ENCODE data around the gene MRPL23.

Gene MRPL23

GRCh38 chr11:1946812-1947484 lies at the start of gene MRPL23:
Gene MRPL23 (plus strand): TSS chr11:1947332. CDS start chr11:1947363, 31 bp downstream.
- peak; percentile 80 to 89 for ATAC-seq

- ATAC-seq, result no peak
These were observed 48.0 kb upstream of the MRPL23 start for GRCh38 chr11:1899090-1899489.

DNA sequence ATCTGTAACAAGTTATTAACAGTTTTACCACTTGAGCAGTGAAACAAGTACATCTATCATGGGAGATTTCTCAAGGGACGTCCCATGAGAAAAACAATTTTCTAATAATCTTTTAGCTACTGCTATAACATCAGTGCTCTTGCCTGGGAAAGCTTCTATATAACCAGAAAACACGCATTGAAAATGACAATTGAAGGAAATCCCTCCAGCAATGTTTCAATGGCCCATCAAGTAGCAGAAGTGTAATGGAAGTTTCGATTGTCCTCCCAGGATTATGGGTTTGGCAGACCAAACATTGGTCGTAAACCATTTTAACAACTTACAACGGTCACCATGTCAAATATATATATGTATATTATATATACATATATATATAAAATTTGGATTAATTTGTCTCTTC lies 47.4 kb upstream of the MRPL23 start:
- ATAC-seq, result no peak

DNA sequence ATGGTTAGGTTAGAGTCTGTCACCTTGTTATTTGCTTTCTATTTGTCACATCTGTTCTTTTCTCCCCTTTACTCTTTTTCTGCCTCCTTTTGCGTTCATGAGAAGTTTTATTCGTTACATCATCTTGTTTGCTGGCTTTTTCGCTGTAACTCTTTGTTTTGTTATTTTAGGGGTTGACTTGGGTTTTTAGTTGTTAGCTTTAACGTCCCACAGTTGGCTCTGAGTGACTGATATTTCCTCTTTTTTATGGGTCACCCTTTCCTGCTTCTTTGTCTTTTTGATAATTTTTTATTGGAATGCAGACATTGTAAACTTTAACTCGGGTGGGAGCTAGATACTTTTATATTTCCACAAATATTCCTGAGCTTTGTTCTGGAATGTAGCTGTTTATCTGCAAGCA lies 41.0 kb upstream of the MRPL23 start:
- no peak for ATAC-seq

DNA sequence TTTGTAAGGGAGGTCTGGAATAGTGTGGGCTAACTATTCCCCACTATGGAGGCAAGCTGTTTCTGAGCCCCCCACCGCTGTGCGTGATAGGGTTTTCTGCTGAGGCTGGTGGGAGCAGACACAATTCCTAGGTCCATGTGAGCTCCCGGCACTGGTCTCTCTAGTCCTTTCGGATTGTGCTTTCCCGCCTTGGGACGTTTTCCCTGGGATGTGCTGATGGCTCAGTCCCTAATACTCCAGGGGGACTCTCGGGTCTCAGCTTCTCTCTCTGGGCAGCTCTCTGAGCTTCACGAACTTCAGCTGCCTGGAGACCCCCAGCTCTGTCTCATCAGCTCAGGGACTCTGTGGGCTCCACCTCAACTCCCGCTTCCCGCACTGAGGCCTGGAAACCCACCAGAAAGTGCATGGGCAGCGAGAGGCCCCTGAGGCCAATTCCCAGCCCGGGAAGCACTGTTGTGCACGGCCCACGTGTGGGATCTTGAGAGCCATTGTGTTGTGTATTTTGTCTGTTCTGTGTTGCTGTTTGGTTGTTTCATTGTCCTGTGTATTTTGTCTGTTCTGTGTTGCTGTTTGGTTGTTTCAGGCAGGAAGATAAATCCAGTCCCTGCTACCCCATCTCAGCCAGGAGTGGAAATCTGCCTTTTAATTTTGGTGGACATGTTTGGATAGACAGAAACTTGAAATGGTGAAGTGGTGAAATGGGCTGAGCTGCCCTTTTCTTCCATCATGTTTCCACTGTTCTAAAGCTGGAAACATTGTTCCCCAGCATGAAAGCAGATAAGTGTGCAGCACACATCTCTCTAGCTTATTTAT lies 40.3 kb upstream of the MRPL23 start:
- no peak for ATAC-seq

DNA sequence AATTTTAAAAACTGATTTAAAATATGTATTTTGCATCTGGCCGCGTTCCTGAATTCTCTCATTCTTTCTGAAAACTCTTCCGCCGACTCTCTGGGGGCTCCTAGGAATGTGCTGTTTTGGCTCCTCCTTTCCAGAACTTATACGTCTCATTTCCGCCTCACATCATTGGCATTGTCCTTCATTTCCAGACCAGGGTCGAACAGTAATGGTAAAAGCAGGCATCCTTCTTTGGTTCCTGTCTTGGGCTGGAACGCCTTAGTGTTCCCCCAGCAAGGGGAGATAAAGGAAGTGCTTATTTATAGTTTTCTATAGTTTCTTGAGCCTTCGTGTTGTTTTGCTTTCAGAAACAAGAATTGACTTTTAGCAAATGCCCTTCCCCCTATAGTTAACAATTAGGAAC lies 38.5 kb upstream of the MRPL23 start:
- ATAC-seq, result no peak

GRCh38 chr11:1909524-1909923 lies 37.6 kb upstream of the MRPL23 start:
- ATAC-seq, result no peak

- ATAC-seq, result no peak
These were observed 34.7 kb upstream of the MRPL23 start for GRCh38 chr11:1912289-1912878.

GRCh38 chr11:1913271-1914060 lies 33.7 kb upstream of the MRPL23 start:
- ATAC-seq, result no peak

DNA sequence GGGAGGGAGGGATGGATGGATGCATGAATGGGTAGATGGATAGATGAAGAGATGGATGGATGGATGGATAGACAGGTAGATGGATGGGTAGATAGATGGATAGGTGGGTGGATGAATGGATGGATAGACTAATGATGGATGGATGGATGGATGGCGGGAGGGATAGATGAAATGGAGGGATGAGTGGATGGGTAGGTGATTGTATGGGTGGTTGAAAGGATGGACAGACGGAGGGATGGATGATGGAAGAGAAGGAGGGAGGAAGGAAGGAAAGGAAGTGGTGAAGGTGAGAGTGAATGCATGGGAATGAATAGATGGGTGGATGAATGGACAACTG lies 31.4 kb upstream of the MRPL23 start:
- ATAC-seq, result no peak

DNA sequence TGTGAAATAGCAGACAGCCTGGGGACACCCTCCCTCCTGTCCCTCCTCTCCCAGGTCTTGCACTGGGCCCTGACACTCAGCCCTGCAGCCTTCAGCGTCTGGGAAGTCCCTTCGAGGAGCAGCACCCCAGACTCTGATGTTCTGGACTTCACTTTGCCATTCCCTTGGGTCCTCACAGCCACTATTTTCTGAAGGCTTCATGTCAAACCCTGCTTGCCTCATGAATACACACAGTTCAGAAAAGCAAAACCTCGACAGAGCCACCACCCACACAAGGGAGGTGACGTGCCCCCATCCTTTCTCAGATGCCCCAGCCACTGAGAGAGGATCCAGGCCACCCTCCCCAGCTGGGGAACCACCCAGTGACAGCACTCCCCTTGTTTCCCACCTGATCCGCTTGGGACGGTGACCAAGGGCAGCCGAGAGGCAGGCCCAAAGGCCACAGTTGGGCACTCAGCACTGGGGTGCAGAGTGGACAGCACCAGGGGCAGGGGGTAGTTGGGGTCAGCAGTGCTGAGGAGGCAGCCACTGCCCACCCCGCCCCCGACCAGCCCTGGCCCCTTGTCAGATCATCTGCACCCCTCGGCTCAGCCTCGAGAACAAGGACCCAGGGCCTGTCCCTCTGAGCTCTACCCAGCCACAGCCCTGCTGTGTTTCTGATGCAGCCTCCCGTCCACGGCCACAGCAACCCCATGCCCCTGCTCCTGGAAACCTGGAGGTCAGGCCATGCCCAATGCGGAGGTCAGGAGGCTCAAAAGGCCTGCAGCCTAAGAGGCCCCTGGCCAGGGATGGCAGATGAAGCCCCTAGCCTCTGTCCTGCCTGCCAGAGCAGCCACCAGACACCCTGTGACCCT lies 30.8 kb upstream of the MRPL23 start:
- peak; percentile 27 to 46 for ATAC-seq

- ATAC-seq, result no peak
These were observed 30.1 kb upstream of the MRPL23 start for GRCh38 chr11:1916986-1917522.

GRCh38 chr11:1917523-1918435 lies 29.4 kb upstream of the MRPL23 start:
- peak in 1 of 2 donors; percentile 34 for ATAC-seq

DNA sequence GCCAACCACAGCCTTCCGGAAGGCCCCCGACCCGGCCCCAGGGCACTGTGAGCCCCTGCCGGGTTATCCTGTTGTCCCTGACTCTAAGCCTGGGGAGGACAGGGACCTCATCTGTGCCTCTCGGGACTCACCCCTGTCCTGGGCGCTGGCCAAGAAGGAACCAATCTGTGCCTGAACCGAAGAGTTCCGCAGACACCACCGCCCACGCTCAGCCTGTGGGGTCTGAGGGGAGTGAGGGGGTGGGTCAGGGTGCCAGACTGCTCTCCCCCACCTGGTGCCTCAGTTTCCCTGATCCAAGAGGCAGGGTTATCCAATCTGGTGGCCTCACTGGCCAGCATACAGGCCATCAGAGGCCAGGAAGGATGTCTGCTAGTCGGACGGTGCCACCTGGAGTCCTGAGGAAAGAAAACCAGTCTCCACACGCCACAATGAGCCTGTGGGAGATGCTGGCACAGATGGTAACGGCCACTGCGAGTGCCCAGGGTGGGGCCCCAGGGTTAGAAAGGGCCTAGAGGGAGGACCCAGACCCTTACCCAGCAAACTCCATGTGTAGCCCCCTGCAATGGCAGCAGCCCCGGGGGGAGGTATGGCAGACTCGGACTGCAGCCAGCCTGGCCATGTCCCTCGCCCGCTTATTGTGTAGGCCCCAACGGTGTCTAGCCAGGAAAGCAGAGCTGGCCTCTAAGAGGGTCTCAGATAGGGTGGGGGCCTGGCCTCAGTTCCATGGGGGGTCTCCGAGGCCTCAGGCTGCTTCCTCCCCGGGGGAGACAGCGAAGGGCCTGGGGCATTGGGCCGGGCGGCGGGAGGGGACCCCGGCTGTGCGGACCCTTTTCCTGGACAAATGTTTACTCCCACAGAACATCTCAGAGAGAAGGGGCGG lies 28.5 kb upstream of the MRPL23 start:
- no peak for ATAC-seq

GRCh38 chr11:1919391-1920127 lies 27.6 kb upstream of the MRPL23 start, which contains the start of gene TNNT3:
Gene TNNT3 (plus strand): TSS chr11:1919703. CDS start chr11:1922875, 3,172 bp downstream.
- no peak for ATAC-seq

DNA sequence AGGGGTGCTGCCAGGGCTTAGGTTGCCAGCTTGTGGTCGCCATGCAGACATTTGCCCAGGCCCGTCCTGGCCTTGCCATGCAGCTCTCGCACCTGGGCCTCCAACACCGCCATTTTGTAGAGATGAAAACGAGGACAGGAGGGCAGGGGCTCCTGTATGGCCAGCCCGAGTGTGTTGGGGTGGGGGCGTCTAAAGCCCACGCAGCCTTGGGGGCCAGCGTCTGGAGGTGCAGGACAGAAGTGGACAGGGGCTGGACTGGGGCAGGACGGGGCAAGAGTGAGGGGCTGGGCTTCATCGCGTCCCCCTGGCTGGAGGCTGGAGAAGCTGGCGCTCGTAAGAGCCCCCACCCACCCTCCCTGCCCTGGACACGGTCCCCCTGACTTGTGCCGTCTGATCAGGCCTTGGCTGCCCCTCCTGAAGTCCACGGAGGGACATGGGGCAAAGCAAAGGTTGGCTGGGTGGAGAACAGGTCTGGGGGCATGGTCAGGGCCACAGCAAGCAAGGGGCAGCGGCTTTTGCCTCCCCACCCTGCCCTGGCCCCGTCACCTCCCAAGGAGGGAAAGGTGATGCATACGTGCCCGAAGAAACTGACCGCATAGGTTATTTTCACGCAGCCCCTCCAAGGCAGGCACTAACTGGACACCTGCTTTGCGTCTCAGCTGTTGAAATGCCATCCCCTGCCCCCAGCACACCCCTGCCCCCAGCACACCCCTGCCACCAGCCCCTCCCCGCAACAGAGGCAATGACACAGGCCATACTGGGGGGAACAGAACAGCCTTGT lies 26.8 kb upstream of the MRPL23 start:
- ATAC-seq, result no peak

DNA sequence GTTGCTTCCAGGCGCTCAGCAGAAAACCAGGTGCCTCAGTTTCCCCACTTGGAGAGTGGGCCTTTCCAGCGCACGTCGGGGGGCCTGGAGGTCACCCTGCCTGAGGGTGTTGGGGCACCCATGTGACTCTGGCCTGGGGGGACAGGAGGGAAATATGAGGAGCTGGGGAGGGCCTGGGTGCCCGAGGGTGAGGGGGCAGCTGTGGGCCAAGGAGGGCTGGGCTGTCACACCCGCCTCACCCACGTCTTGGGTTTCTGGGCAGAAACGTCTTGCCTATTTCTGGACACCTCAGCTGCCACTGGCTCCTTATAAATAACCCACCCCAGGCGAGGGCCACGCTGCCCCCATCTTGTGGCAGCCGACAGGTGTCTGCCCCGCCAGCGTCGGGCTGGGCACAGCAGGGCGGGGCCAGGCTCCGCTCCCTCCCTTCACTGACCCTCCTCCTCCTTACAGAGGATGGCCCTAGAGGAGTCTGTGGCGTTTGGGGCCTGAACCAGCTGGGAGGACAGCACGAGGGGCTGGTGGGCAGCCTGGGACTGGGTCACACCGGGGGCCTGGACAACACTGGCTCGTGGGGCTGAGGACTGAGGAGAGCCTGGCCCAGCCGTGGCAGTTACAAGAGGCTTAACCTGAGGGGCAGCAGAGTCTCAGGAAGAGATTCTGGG lies 26.1 kb upstream of the MRPL23 start:
- no peak for ATAC-seq
